Keratinocyte (primary cell): ENCODE data around the gene KLC1.

Experiments used
- CTCF ChIP-seq, 3 experiments: IDR thresholded peaks in 1 of 3; conservative IDR thresholded peaks in 1 of 3; optimal IDR thresholded peaks in 1 of 3; 2 replicates in 2 of 3; 3 replicates in 1 of 3; pipeline versions ENCODE3 to v1.5.1; 2011; ENCODE audit warnings: low read length in 3 of 3, mild to moderate bottlenecking in 3 of 3, moderate library complexity in 2 of 3, control low read depth in 1 of 3, inconsistent platforms in 1 of 3; ENCODE audit not compliant: insufficient read depth in 2 of 3; ENCODE audit errors: extremely low read depth in 1 of 3
- EZH2 ChIP-seq: IDR thresholded peaks from one replicate; pipeline ENCODE4 v1.6.1; 2012; ENCODE audit warnings: inconsistent platforms, mild to moderate bottlenecking, low read length, moderate library complexity

- TF ChIP-seq CTCF (optimal IDR thresholded peaks at IDR 0.05 in 1 of 3, IDR thresholded peaks at IDR 0.05 in 1 of 3, conservative IDR thresholded peaks at IDR 0.05 in 1 of 3; ENCODE audit: extremely low read depth in 1 of 3, insufficient read depth in 2 of 3, low read length in 3 of 3) (no peak), EZH2 (no peak)
Observed at GRCh38 chr14:103739466-103739792, 110.4 kb downstream of the KLC1 start.
